Endothelial cell of umbilical vein (primary cell): ENCODE data around the gene CCDC106. TPM values are rescaled to one million over a fixed set of nuclear protein-coding genes. Genes with fewer than 3 reads are reported as not detected.

Experiments
- BruUV-seq: library from RNA; stranded (reverse); fragments of 400-500 nt; replicated peaks from 2 replicates; lab custom pipeline; 2021; lab: Mats Ljungman, UMichigan
- CTCF ChIA-PET: fragments of 300-600, 350-600 bp; sonication (Branson Sonifier 250); formaldehyde crosslinking; loops from one replicate; lab custom pipeline; 2021; ENCODE audit warnings: antibody characterized with exemption, inconsistent platforms; lab: Charles Lee
- POLR2A ChIA-PET: fragments of 300-600, 350-600 bp; sonication (Branson Sonifier 250); formaldehyde crosslinking; loops from one replicate; lab custom pipeline; 2021; ENCODE audit warnings: antibody characterized with exemption, inconsistent platforms; lab: Charles Lee
- DNase-seq: peaks from one replicate; pipeline ENCODE4 v3.0.0-alpha.2; 2011; ENCODE audit warnings: low read depth, low spot score
- FAIRE-seq: peaks from 2 replicates; lab custom pipeline; 2011; peaks lifted over from hg19 to GRCh38; lab: Jason Lieb, UNC
- H2AFZ ChIP-seq: 2 replicates; pipeline ENCODE4 v1.6.0; 2012; ENCODE audit warnings: low read depth, low read length, control low read depth, inconsistent platforms
- H3K27ac ChIP-seq: 2 replicates; pipeline ENCODE4 v1.5.1; 2011; ENCODE audit warnings: low read depth, mild to moderate bottlenecking, control low read depth, low read length, moderate library complexity; ENCODE audit not compliant: insufficient read depth
- H3K27me3 ChIP-seq, 2 experiments: 2 replicates each; pipeline versions ENCODE4 v1.6.0 to v1.6.1; 2011; ENCODE audit warnings: low read length in 2 of 2, mixed read lengths in 1 of 2; ENCODE audit not compliant: control insufficient read depth in 2 of 2, insufficient read depth in 2 of 2
- H3K36me3 ChIP-seq, 2 experiments: 2 replicates in 1 of 2; 3 replicates in 1 of 2; pipeline ENCODE4 v1.5.1; 2011; ENCODE audit warnings: low read length in 2 of 2, mild to moderate bottlenecking in 1 of 2, moderate library complexity in 1 of 2; ENCODE audit not compliant: control insufficient read depth in 2 of 2, insufficient read depth in 2 of 2; ENCODE audit errors: extremely low read depth in 1 of 2
- H3K4me1 ChIP-seq: 3 replicates; pipeline ENCODE4 v1.5.1; 2011; ENCODE audit warnings: mild to moderate bottlenecking, low read length; ENCODE audit not compliant: control insufficient read depth, insufficient read depth; ENCODE audit errors: extremely low read depth
- H3K4me2 ChIP-seq: 2 replicates; pipeline ENCODE4 v1.6.1; 2011; ENCODE audit warnings: low read length, control low read depth, mixed read lengths; ENCODE audit not compliant: insufficient read depth
- H3K4me3 ChIP-seq, 3 experiments: fragments of 200-600 bp in 1 of 3; sonication (generic), shearing (Covaris generic) in 1 of 3; replicated peaks in 1 of 3; 2 replicates each; pipeline ENCODE4 v1.5.1; 2011 to 2016; ENCODE audit warnings: control low read depth in 3 of 3, low read length in 3 of 3, mild to moderate bottlenecking in 2 of 3, inconsistent platforms in 1 of 3, low read depth in 1 of 3, moderate library complexity in 1 of 3; ENCODE audit not compliant: insufficient read depth in 1 of 3
- H3K79me2 ChIP-seq: 2 replicates; pipeline ENCODE4 v1.6.0; 2012; ENCODE audit warnings: low read length, inconsistent platforms; ENCODE audit not compliant: control insufficient read depth, insufficient read depth
- H3K9ac ChIP-seq: replicated peaks from 2 replicates; pipeline ENCODE3; 2011; ENCODE audit warnings: low read length, control low read depth; ENCODE audit not compliant: insufficient read depth; ENCODE audit errors: extremely low read depth
- H3K9me1 ChIP-seq: replicated peaks from 3 replicates; pipeline ENCODE4 v1.6.0; 2011; ENCODE audit warnings: mild to moderate bottlenecking, low read length; ENCODE audit not compliant: control insufficient read depth, insufficient read depth; ENCODE audit errors: extremely low read depth
- H3K9me3 ChIP-seq: replicated peaks from 2 replicates; pipeline ENCODE4 v1.5.1; 2012; ENCODE audit warnings: low read length, inconsistent platforms; ENCODE audit not compliant: control insufficient read depth, insufficient read depth
- H4K20me1 ChIP-seq: replicated peaks from 2 replicates; pipeline ENCODE3; 2011; ENCODE audit warnings: mild to moderate bottlenecking, low read length; ENCODE audit not compliant: control insufficient read depth, insufficient read depth; ENCODE audit errors: extremely low read depth
- CTCF ChIP-seq, 2 donors: IDR thresholded peaks; 1 replicate in 1 of 2; 2 replicates in 1 of 2; pipeline ENCODE4 v1.5.1; 2011; ENCODE audit warnings: low read length in 2 of 2, mild to moderate bottlenecking in 2 of 2, moderate library complexity in 2 of 2, control low read depth in 1 of 2, inconsistent platforms in 1 of 2, low read depth in 1 of 2; ENCODE audit not compliant: insufficient read depth in 1 of 2; ENCODE audit errors: extremely low read depth in 1 of 2
- EZH2 ChIP-seq: IDR thresholded peaks from 2 replicates; pipeline ENCODE4 v1.6.1; 2012; ENCODE audit warnings: borderline replicate concordance, low read depth, mild to moderate bottlenecking, moderate library complexity, low read length, inconsistent platforms; ENCODE audit not compliant: severe bottlenecking
- FOS ChIP-seq: IDR thresholded peaks from 2 replicates; pipeline ENCODE4 v1.6.1; 2011; ENCODE audit warnings: mild to moderate bottlenecking, low read length, moderate library complexity, borderline replicate concordance; ENCODE audit not compliant: insufficient read depth
- GATA2 ChIP-seq: IDR thresholded peaks from 2 replicates; pipeline ENCODE4 v1.7.0; 2011; ENCODE audit warnings: low read depth, mild to moderate bottlenecking, moderate library complexity, mixed read lengths, low read length; ENCODE audit not compliant: insufficient read length, insufficient read depth
- JUN ChIP-seq: IDR thresholded peaks from 2 replicates; pipeline ENCODE4 v1.6.1; 2011; ENCODE audit warnings: borderline replicate concordance, low read depth; ENCODE audit not compliant: insufficient read length, insufficient read depth
- MAX ChIP-seq: IDR thresholded peaks from 2 replicates; pipeline ENCODE4 v1.6.1; 2011; ENCODE audit not compliant: insufficient read depth, insufficient read length
- MYC ChIP-seq: IDR thresholded peaks from one replicate; pipeline ENCODE4 v1.6.1; 2011; ENCODE audit warnings: mild to moderate bottlenecking, low read depth, low read length
- POLR2A ChIP-seq: IDR thresholded peaks from 2 replicates; pipeline ENCODE4 v1.6.1; 2012; ENCODE audit warnings: low read depth, mild to moderate bottlenecking, control low read depth, low read length
- POLR2AphosphoS5 ChIP-seq: IDR thresholded peaks from 2 replicates; pipeline ENCODE4 v1.6.1; 2012; ENCODE audit warnings: low read depth, mild to moderate bottlenecking, control low read depth, low read length, moderate library complexity; ENCODE audit not compliant: insufficient read depth
- dilution Hi-C: fragments of 300-500 bp; cut with MboI; formaldehyde crosslinking; loops from one replicate; pipeline ENCODE4 v1.15.0; 2019; ENCODE audit warnings: low sequenced_read_pairs; ENCODE audit not compliant: extremely low pct_ligation_motif_present
- intact Hi-C: fragments of 100-400 bp; cut with micrococcal nuclease; formaldehyde crosslinking; loops from one replicate; pipeline ENCODE4 v1.10.0; 2022
- polyA plus RNA-seq, 4 experiments: library from polyadenylated mRNA; depleted of rRNA in 3 of 4; stranded (reverse) in 3 of 4; unstranded in 1 of 4; fragments of >200 nt; gene quantifications; 2 replicates each; pipeline versions ENCODE4 v1.2.1 to v1.2.3, GENCODE V29; 2011 to 2012; ENCODE audit warnings: missing spikeins in 1 of 4
- total RNA-seq: library from RNA; stranded (reverse); gene quantifications from 2 replicates; pipeline ENCODE4 v1.2.3, GENCODE V29; 2021

The CCDC106 gene
- total and polyA plus RNA-seq, 2 donors (not counting 3 experiments of a cell fraction or from before 2014, with no cell fraction given), result 11.8 to 12.0 TPM

- FAIRE-seq (no peak), DNase-seq (no peak)
- Histone ChIP-seq H2AFZ (no peak overlapping the region), H3K4me3 (no peak overlapping the region), H4K20me1 (no peaks in the 10 kb centered on the region), H3K9me3 (no peaks in the 10 kb centered on the region), H3K79me2 (peaks cover 16% of the 10 kb centered on the region), H3K4me1 (peaks cover 2% of the 10 kb centered on the region), H3K36me3 (peaks cover 2 to 24% of the 10 kb centered on the region in 2 experiments), H3K27me3 (no peaks in the 10 kb centered on the region), H3K4me2 (no peak overlapping the region), H3K9ac (no peak overlapping the region), H3K27ac (no peak overlapping the region), H3K9me1 (no peaks in the 10 kb centered on the region)
- dilution Hi-C loops, result no loop called here
- no TSS peak for BruUV-seq
- TF ChIP-seq MAX, result no peak
- no peak for TF ChIP-seq GATA2
- intact Hi-C loops, result no loop called here
- ChIA-PET POLR2A (no interaction called here), CTCF (interaction anchor here (1.0 to 1.3 kb wide), 2 partner anchors 19 to 109 kb away, joined by 3 to 4 read pairs; no protein-coding TSS in a partner anchor)
Measured at GRCh38 chr19:55613396-55613795, 34.6 kb upstream of the CCDC106 start.

GRCh38 chr19:55613930-55614710 lies 33.9 kb upstream of the CCDC106 start:
- Histone ChIP-seq H2AFZ (no peak overlapping the region), H4K20me1 (no peaks in the 10 kb centered on the region), H3K27ac (no peak overlapping the region), H3K9me3 (no peaks in the 10 kb centered on the region), H3K27me3 (no peaks in the 10 kb centered on the region), H3K4me3 (no peak overlapping the region), H3K36me3 (peaks cover 2 to 24% of the 10 kb centered on the region in 2 experiments), H3K9me1 (no peaks in the 10 kb centered on the region), H3K4me1 (peaks cover 2% of the 10 kb centered on the region), H3K79me2 (peaks cover 11% of the 10 kb centered on the region), H3K9ac (no peak overlapping the region), H3K4me2 (no peak overlapping the region)
- CTCF ChIA-PET, result no interaction called here
- POLR2A ChIA-PET, result no interaction called here
- intact Hi-C loops, result no loop called here
- dilution Hi-C loops, result no loop called here
- no peak for FAIRE-seq
- BruUV-seq, result no TSS peak
- TF ChIP-seq GATA2 (no peak), FOS (no peak), JUN (no peak), MYC (no peak), CTCF (IDR thresholded peaks at IDR 0.05; ENCODE audit: extremely low read depth in 1 of 2, insufficient read depth in 1 of 2, low read depth in 1 of 2, low read length in 2 of 2) (no peak), POLR2A (no peak), MAX (no peak), POLR2AphosphoS5 (no peak), EZH2 (no peak)
- no peak for DNase-seq
